Endodermal cell (in vitro differentiated cells): ENCODE results near the gene CCSER1. TPM values are rescaled to one million over a fixed set of nuclear protein-coding genes. Genes with fewer than 3 reads are reported as not detected.

Experiments
- DNase-seq: peaks from one replicate; pipeline ENCODE4 v3.0.0-alpha.2; 2017
- H3K27ac ChIP-seq: 2 replicates; pipeline ENCODE4 v1.5.1; 2013; ENCODE audit warnings: mild to moderate bottlenecking, low read depth, low read length, moderate library complexity
- H3K27me3 ChIP-seq: 2 replicates; pipeline ENCODE4 v1.6.1; 2013; ENCODE audit warnings: mild to moderate bottlenecking, low read length, moderate library complexity; ENCODE audit not compliant: insufficient read depth, control insufficient read depth, poor library complexity, severe bottlenecking
- H3K36me3 ChIP-seq: 2 replicates; pipeline ENCODE4 v1.7.0; 2013; ENCODE audit warnings: mild to moderate bottlenecking, low read length, moderate library complexity; ENCODE audit not compliant: control insufficient read depth, insufficient read depth
- H3K4me1 ChIP-seq: one replicate; pipeline ENCODE4 v1.7.0; 2013; ENCODE audit warnings: low read length; ENCODE audit not compliant: control insufficient read depth, insufficient read depth
- H3K4me3 ChIP-seq: 2 replicates; pipeline ENCODE4 v1.5.1; 2013; ENCODE audit warnings: mild to moderate bottlenecking, low read length, moderate library complexity
- H3K9ac ChIP-seq: 2 replicates; pipeline ENCODE4 v1.6.1; 2013; ENCODE audit warnings: mild to moderate bottlenecking, low read length, moderate library complexity; ENCODE audit not compliant: poor library complexity, severe bottlenecking; ENCODE audit errors: extremely low read depth
- H3K9me3 ChIP-seq: 2 replicates; pipeline ENCODE4 v1.6.1; 2013; ENCODE audit warnings: mild to moderate bottlenecking, low read length, moderate library complexity; ENCODE audit not compliant: control insufficient read depth
- H3K27ac Mint-ChIP-seq: 2 replicates; pipeline ENCODE4 v1.8.0; 2020; ENCODE audit warnings: mixed read lengths
- H3K27me3 Mint-ChIP-seq: 2 replicates; pipeline ENCODE4 v1.8.0; 2021; ENCODE audit warnings: mild to moderate bottlenecking, mixed read lengths; ENCODE audit not compliant: insufficient read depth
- H3K36me3 Mint-ChIP-seq: 2 replicates; pipeline ENCODE4 v1.8.0; 2020; ENCODE audit warnings: low read depth, mixed read lengths
- H3K4me1 Mint-ChIP-seq: 2 replicates; pipeline ENCODE4 v1.8.0; 2020; ENCODE audit warnings: mixed read lengths
- H3K4me3 Mint-ChIP-seq: 2 replicates; pipeline ENCODE4 v1.8.0; 2020; ENCODE audit warnings: mild to moderate bottlenecking, moderate library complexity, mixed read lengths
- H3K9me3 Mint-ChIP-seq: 2 replicates; pipeline ENCODE4 v1.8.0; 2020; ENCODE audit warnings: mild to moderate bottlenecking, mixed read lengths
- WGBS, 2 experiments: methylation state at CpG; one replicate each; pipeline versions ENCODE4 v1.1.5 to v1.1.7; 2013; ENCODE audit warnings: missing lambda C conversion rate in 2 of 2, mixed read lengths in 1 of 2; ENCODE audit not compliant: insufficient coverage in 1 of 2, insufficient read length in 1 of 2; 5-methylcytosine and 5-hydroxymethylcytosine counted together
- total RNA-seq, 2 donors: library from RNA; stranded (reverse); fragmentation: NEBNext Ultra II Directional in 1 of 2; extraction: Animal tissue kit (Norgen Biotek cat#: 25700) in 1 of 2; gene quantifications; 2 replicates in 1 of 2; 3 replicates in 1 of 2; pipeline ENCODE4 v1.2.1, GENCODE V29; 2021
- TF ChIP-seq, protein P1 (sequence below): fragments of 200-600 bp; sonication (generic); conservative IDR thresholded peaks from 2 replicates; pipeline ENCODE4 v1.5.0; 2021; ENCODE audit warnings: antibody characterized with exemption, mild to moderate bottlenecking

Gene CCSER1
- total RNA-seq, 2 donors from 2014 or later: 1.1 to 2.2 TPM

- no peaks in the 10 kb centered on the region for H3K9me3 ChIP-seq
- H3K4me3 ChIP-seq: no peak overlapping the region
- H3K27ac Mint-ChIP-seq: no peak overlapping the region
- H3K36me3 ChIP-seq: no peaks in the 10 kb centered on the region
- no peak overlapping the region for H3K27ac ChIP-seq
- no peaks in the 10 kb centered on the region for H3K4me1 ChIP-seq
- no peaks in the 10 kb centered on the region for H3K4me1 Mint-ChIP-seq
- no peak for DNase-seq
- H3K27me3 Mint-ChIP-seq: no peaks in the 10 kb centered on the region
- no peaks in the 10 kb centered on the region for H3K36me3 Mint-ChIP-seq
- H3K27me3 ChIP-seq: no peaks in the 10 kb centered on the region
- WGBS, 2 experiments: 71% methylated on average over 1 of the region's 1 CpG; no CpG with 5 or more reads in 1 of the 2 experiments
- H3K9ac ChIP-seq: no peak overlapping the region
- TF ChIP-seq, protein P1, sequence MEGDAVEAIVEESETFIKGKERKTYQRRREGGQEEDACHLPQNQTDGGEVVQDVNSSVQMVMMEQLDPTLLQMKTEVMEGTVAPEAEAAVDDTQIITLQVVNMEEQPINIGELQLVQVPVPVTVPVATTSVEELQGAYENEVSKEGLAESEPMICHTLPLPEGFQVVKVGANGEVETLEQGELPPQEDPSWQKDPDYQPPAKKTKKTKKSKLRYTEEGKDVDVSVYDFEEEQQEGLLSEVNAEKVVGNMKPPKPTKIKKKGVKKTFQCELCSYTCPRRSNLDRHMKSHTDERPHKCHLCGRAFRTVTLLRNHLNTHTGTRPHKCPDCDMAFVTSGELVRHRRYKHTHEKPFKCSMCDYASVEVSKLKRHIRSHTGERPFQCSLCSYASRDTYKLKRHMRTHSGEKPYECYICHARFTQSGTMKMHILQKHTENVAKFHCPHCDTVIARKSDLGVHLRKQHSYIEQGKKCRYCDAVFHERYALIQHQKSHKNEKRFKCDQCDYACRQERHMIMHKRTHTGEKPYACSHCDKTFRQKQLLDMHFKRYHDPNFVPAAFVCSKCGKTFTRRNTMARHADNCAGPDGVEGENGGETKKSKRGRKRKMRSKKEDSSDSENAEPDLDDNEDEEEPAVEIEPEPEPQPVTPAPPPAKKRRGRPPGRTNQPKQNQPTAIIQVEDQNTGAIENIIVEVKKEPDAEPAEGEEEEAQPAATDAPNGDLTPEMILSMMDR: no peak
- no peak overlapping the region for H3K4me3 Mint-ChIP-seq
- H3K9me3 Mint-ChIP-seq: no peaks in the 10 kb centered on the region
Observed at GRCh38 chr4:91019513-91019912, 892.3 kb downstream of the CCSER1 start.

DNA sequence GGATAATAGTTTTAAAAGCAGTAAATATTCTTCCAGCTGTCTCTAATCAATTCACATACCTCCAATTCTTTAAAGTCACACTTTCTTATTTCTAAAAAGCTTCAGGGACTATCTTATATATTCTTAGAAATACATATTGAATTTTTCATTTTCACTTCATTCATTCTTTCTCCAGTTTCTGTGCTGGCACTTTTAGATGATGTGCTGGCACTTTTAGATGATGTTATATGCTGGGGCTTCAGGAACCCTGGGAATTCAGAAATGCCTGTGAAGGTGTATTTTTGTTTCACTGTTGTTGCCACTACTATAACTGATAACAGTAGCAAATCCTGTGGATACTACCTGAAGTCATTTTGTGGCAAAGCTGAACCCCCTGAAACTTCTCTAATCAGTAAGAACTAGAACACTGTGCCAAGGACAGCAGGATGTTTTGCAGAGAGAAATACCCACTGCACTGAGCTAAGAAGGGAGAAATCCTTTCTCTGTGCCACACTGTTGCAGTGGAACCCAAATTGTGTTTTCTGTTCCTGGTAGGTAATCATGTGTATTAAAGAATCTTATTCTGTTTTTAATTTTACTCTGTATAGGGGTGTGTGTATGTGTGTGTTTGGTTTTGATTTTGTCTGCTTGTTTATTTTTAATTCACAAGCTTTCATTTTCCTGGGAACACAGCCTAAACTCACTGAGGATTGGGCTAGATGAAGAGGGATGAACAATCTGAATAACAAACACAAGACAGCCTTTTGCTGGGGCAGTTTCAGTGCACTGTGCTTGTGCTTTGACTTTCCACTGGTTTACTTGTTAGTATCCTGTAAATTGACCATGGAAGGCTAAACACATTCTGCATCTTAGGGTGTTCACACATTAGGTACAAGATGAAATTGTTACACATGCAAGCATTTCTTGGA is 898.3 kb downstream of the CCSER1 start:
- Mint-ChIP-seq H3K36me3 (no peaks in the 10 kb centered on the region), H3K4me3 (no peak overlapping the region), H3K27ac (no peak overlapping the region), H3K4me1 (no peaks in the 10 kb centered on the region), H3K27me3 (no peaks in the 10 kb centered on the region), H3K9me3 (no peaks in the 10 kb centered on the region)
- Histone ChIP-seq H3K4me3 (no peak overlapping the region), H3K4me1 (no peaks in the 10 kb centered on the region), H3K9me3 (no peaks in the 10 kb centered on the region), H3K9ac (no peak overlapping the region), H3K36me3 (no peaks in the 10 kb centered on the region), H3K27me3 (no peaks in the 10 kb centered on the region), H3K27ac (no peak overlapping the region)
- TF ChIP-seq, protein P1: no peak
- DNase-seq: no peak

DNA sequence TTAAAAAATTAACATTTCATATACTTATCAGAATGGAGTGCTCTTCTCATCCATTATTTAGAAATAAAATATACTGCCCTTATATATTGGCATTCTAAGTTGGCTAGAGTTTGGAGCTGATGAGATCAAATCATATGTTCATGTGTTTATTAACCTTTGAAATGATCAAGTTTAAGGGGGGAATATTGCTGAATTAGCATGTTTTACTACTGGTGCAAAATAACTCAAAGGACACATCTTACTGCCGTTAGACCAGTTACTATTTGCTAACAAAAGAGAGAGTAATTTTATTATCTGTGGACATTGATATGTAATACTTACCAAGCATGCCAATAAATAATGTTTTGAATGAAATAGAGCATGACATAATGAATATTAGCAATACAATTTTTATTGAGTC is 901.0 kb downstream of the CCSER1 start:
- no peaks in the 10 kb centered on the region for H3K27me3 Mint-ChIP-seq
- TF ChIP-seq, protein P1: no peak
- Histone ChIP-seq H3K4me3 (no peak overlapping the region), H3K4me1 (no peaks in the 10 kb centered on the region), H3K9ac (no peak overlapping the region), H3K27ac (no peak overlapping the region), H3K36me3 (no peaks in the 10 kb centered on the region), H3K9me3 (no peaks in the 10 kb centered on the region), H3K27me3 (no peaks in the 10 kb centered on the region)
- H3K9me3 Mint-ChIP-seq: no peaks in the 10 kb centered on the region
- no peak overlapping the region for H3K4me3 Mint-ChIP-seq
- WGBS, 2 experiments: 80% methylated on average over 1 of the region's 1 CpG; no CpG with 5 or more reads in 1 of the 2 experiments
- no peaks in the 10 kb centered on the region for H3K4me1 Mint-ChIP-seq
- H3K27ac Mint-ChIP-seq: no peak overlapping the region
- no peaks in the 10 kb centered on the region for H3K36me3 Mint-ChIP-seq
- DNase-seq: no peak
